Lower leg skin (tissue), 4 donors: Measurements from ENCODE around the gene B4GALT2. TPM values are rescaled to one million over a fixed set of nuclear protein-coding genes. Genes with fewer than 3 reads are reported as not detected.

ENCODE experiments used
- DNase-seq, 2 donors: peaks; one replicate each; pipeline ENCODE4 v3.0.0-alpha.2; 2019; ENCODE audit warnings: low spot score in 2 of 2
- H3K4me3 ChIP-seq: fragments of 200-600 bp; sonication (generic); 2 replicates; pipeline ENCODE4 v1.5.1; 2017; ENCODE audit warnings: mild to moderate bottlenecking, low read depth; ENCODE audit not compliant: poor library complexity, severe bottlenecking
- CTCF ChIP-seq, 3 donors: fragments of 450-650 bp; IDR thresholded peaks; one replicate each; pipeline ENCODE4 v1.5.1; 2016; ENCODE audit warnings: antibody characterized with exemption in 3 of 3, mild to moderate bottlenecking in 3 of 3, moderate library complexity in 2 of 3
- POLR2A ChIP-seq, 2 donors: fragments of 450-650 bp; IDR thresholded peaks; one replicate each; pipeline ENCODE4 v1.6.1; 2016 to 2017; ENCODE audit warnings: antibody characterized with exemption in 2 of 2, mild to moderate bottlenecking in 1 of 2, moderate library complexity in 1 of 2
- whole genome bisulfite sequencing, 2 donors: methylation state at CpG; one replicate each; pipeline ENCODE4 v1.1.5; 2018; 5-methylcytosine and 5-hydroxymethylcytosine counted together
- intact Hi-C: fragments of 100-400 bp; cut with DNase I; formaldehyde crosslinking; loops from one replicate; pipeline ENCODE4 v1.15.0; 2023; ENCODE audit warnings: low total_unique reads
- total RNA-seq, 4 donors: library from RNA; depleted of rRNA; stranded (reverse); fragments of >200 nt; gene quantifications; one replicate each; pipeline ENCODE4 v1.1.0, GENCODE V29; 2016

B4GALT2 gene
- total RNA-seq, 4 donors from 2014 or later: 21.6 to 50.5 (median 30.3) TPM

GRCh38 chr1:43981636-43982035 lies 2.6 kb downstream of the B4GALT2 start:
- intact Hi-C loops: no loop called here
- DNase-seq: no peak
- H3K4me3 ChIP-seq: no peak overlapping the region
- WGBS, 2 donors: 96% methylated on average over 15 to 17 of the region's 20 CpGs
- TF ChIP-seq CTCF (IDR thresholded peaks at IDR 0.05): no peak
- no peak for TF ChIP-seq POLR2A (IDR thresholded peaks at IDR 0.05)

DNA sequence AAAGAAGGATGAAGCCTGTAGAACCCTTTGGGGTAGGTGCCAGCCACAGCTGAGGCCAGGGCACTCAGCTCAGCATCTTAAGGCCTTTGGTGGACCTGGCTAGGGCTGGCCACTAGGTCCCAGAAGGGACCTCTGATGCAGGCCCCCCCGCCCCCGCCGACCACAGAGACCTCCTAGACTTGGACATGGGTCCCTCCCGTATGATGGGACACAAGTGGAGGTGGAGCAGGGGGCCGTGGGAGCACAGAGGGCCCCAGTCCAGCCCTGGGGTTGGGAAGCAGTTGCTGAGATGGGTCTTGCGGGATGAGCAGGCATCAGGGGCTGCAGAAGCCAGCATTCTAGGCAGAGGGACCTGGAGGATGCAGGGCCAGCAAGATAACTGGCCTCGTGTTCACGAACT lies 3.2 kb downstream of the B4GALT2 start:
- DNase-seq: no peak
- TF ChIP-seq POLR2A (IDR thresholded peaks at IDR 0.05) (no peak), CTCF (IDR thresholded peaks at IDR 0.05) (no peak)
- intact Hi-C loops: no loop called here
- WGBS, 2 donors: 89 to 91% methylated on average over 4 to 5 of the region's 8 CpGs
- H3K4me3 ChIP-seq: no peak overlapping the region

- 82 to 83% methylated on average over 15 of the region's 15 CpGs for WGBS, 2 donors
- no peak for DNase-seq
- TF ChIP-seq POLR2A (IDR thresholded peaks at IDR 0.05) (no peak), CTCF (IDR thresholded peaks at IDR 0.05) (no peak)
- no peak overlapping the region for H3K4me3 ChIP-seq
- intact Hi-C loops: no loop called here
Observed at GRCh38 chr1:43982808-43983207, 3.8 kb downstream of the B4GALT2 start.

- WGBS, 2 donors: 76 to 83% methylated on average over 12 of the region's 12 CpGs
- H3K4me3 ChIP-seq: no peak overlapping the region
- no peak for TF ChIP-seq POLR2A (IDR thresholded peaks at IDR 0.05)
- TF ChIP-seq CTCF (IDR thresholded peaks at IDR 0.05): no peak
- no peak for DNase-seq
- intact Hi-C loops: no loop called here
Observed at GRCh38 chr1:43983253-43983899, 4.4 kb downstream of the B4GALT2 start.

- no peak for DNase-seq
- H3K4me3 ChIP-seq: no peak overlapping the region
- intact Hi-C loops: no loop called here
- 94 to 97% methylated on average over 15 to 16 of the region's 16 CpGs for WGBS, 2 donors
- TF ChIP-seq CTCF (IDR thresholded peaks at IDR 0.05) (no peak), POLR2A (IDR thresholded peaks at IDR 0.05) (no peak)
Observed at GRCh38 chr1:43984855-43985254, 5.8 kb downstream of the B4GALT2 start.
